Gastroesophageal sphincter (tissue), 4 donors: ENCODE results near the gene PRKD1. TPM values are rescaled to one million over a fixed set of nuclear protein-coding genes. Genes with fewer than 3 reads are reported as not detected.

Experiments
- ATAC-seq: fragments of 150-250 bp; one replicate; pipeline ENCODE4 v1.9.1; 2016; ENCODE audit warnings: mild to moderate bottlenecking, moderate library complexity
- H3K27ac ChIP-seq, 4 donors: fragments of 200-600 bp; sonication (generic) in 3 of 4; 1 replicate in 3 of 4; 2 replicates in 1 of 4; pipeline ENCODE4 v1.5.1; 2016 to 2019
- H3K27me3 ChIP-seq: fragments of 200-600 bp; sonication (generic); one replicate; pipeline ENCODE4 v1.5.1; 2019
- H3K36me3 ChIP-seq, 2 donors: fragments of 200-600 bp; sonication (generic); one replicate each; pipeline ENCODE4 v1.5.1; 2019; ENCODE audit warnings: control low read depth in 1 of 2
- H3K4me1 ChIP-seq, 3 donors: fragments of 200-600 bp; sonication (generic); 1 replicate in 2 of 3; 2 replicates in 1 of 3; pipeline ENCODE4 v1.5.1; 2016 to 2019; ENCODE audit warnings: control low read depth in 2 of 3
- H3K4me3 ChIP-seq, 2 donors: fragments of 200-600 bp; sonication (generic); one replicate each; pipeline ENCODE4 v1.5.1; 2019; ENCODE audit warnings: mild to moderate bottlenecking in 1 of 2, moderate library complexity in 1 of 2
- H3K9me3 ChIP-seq, 3 donors: fragments of 200-600 bp; sonication (generic); one replicate each; pipeline ENCODE4 v1.5.1; 2017 to 2019; ENCODE audit warnings: control low read depth in 2 of 3
- CTCF ChIP-seq, 4 experiments: fragments of 200-600 bp in 2 of 4; fragments of 450-650 bp in 2 of 4; sonication (generic) in 1 of 4; IDR thresholded peaks; one replicate each; pipeline ENCODE4 v1.5.1; 2017 to 2019; ENCODE audit warnings: antibody characterized with exemption in 4 of 4, mild to moderate bottlenecking in 2 of 4, moderate library complexity in 2 of 4
- EP300 ChIP-seq: sonication (generic); formaldehyde crosslinking; IDR thresholded peaks from one replicate; pipeline ENCODE4 v1.6.1; 2017; ENCODE audit warnings: antibody characterized with exemption, mild to moderate bottlenecking
- POLR2A ChIP-seq, 2 donors: fragments of 450-650 bp; IDR thresholded peaks; one replicate each; pipeline ENCODE4 v1.6.1; 2017; ENCODE audit warnings: antibody characterized with exemption in 2 of 2, mild to moderate bottlenecking in 2 of 2, moderate library complexity in 1 of 2
- POLR2AphosphoS5 ChIP-seq: sonication (generic); formaldehyde crosslinking; IDR thresholded peaks from one replicate; pipeline ENCODE4 v1.6.1; 2017; ENCODE audit warnings: antibody characterized with exemption
- WGBS, 2 donors: methylation state at CpG; one replicate each; pipeline ENCODE4 v1.1.5; 2018; ENCODE audit warnings: low coverage in 1 of 2; 5-methylcytosine and 5-hydroxymethylcytosine counted together
- total RNA-seq, 4 donors: library from RNA; depleted of rRNA; stranded (reverse); fragments of >200 nt; gene quantifications; one replicate each; pipeline ENCODE4 v1.1.0, GENCODE V29; 2016

PRKD1 gene
- total RNA-seq, 4 donors from 2014 or later, result 11.9 to 14.3 (median 12.6) TPM

- no peak for TF ChIP-seq POLR2A (IDR thresholded peaks at IDR 0.05)
- peak; percentile 57 for TF ChIP-seq POLR2AphosphoS5
- Histone ChIP-seq H3K27me3 (no peaks in the 10 kb centered on the region), H3K36me3 (peaks cover 0 to 14% of the 10 kb centered on the region in 2 donors), H3K4me1 (no peaks in the 10 kb centered on the region), H3K9me3 (no peaks in the 10 kb centered on the region), H3K4me3 (no peak overlapping the region), H3K27ac (peak overlapping the region in 2 of 4 donors; percentile 9 to 31)
- WGBS, 2 donors, result 69 to 79% methylated on average over 6 to 7 of the region's 7 CpGs
- ATAC-seq, result peak; percentile 53
These were observed 264.3 kb downstream of the PRKD1 start for GRCh38 chr14:29663281-29663801.

GRCh38 chr14:29654901-29655550, 272.6 kb downstream of the PRKD1 start:
- Histone ChIP-seq H3K4me1 (peaks cover 0 to 18% (median 3%) of the 10 kb centered on the region in 3 donors), H3K27ac (peak overlapping the region in 1 of 4 donors; percentile 9), H3K27me3 (no peaks in the 10 kb centered on the region), H3K4me3 (no peak overlapping the region), H3K36me3 (peaks cover 0 to 5% of the 10 kb centered on the region in 2 donors), H3K9me3 (no peaks in the 10 kb centered on the region)
- peak; percentile 48 for ATAC-seq
- WGBS, 2 donors, result 19 to 39% methylated on average over 4 of the region's 4 CpGs
- TF ChIP-seq CTCF (IDR thresholded peaks at IDR 0.05), result no peak
- no peak for TF ChIP-seq POLR2AphosphoS5
- no peak for TF ChIP-seq POLR2A (IDR thresholded peaks at IDR 0.05)
- no peak for TF ChIP-seq EP300

- peaks cover 0 to 8% (median 0%) of the 10 kb centered on the region in 3 donors for H3K9me3 ChIP-seq
- ATAC-seq, result no peak
- H3K4me1 ChIP-seq, result peaks cover 0 to 18% (median 3%) of the 10 kb centered on the region in 3 donors
- peaks cover 0 to 8% of the 10 kb centered on the region in 2 donors for H3K36me3 ChIP-seq
- no peaks in the 10 kb centered on the region for H3K27me3 ChIP-seq
- H3K27ac ChIP-seq, result no peak overlapping the region
- H3K4me3 ChIP-seq, result no peak overlapping the region
- TF ChIP-seq POLR2AphosphoS5, result no peak
- no peak for TF ChIP-seq CTCF (IDR thresholded peaks at IDR 0.05)
- no peak for TF ChIP-seq EP300
- no peak for TF ChIP-seq POLR2A (IDR thresholded peaks at IDR 0.05)
These were observed 274.3 kb downstream of the PRKD1 start for GRCh38 chr14:29653303-29653702.

GRCh38 chr14:29652571-29652970, 275.1 kb downstream of the PRKD1 start:
- Histone ChIP-seq H3K9me3 (peaks cover 0 to 15% (median 0%) of the 10 kb centered on the region in 3 donors), H3K27ac (no peak overlapping the region), H3K4me3 (no peak overlapping the region), H3K27me3 (no peaks in the 10 kb centered on the region), H3K36me3 (peaks cover 0 to 8% of the 10 kb centered on the region in 2 donors), H3K4me1 (peaks cover 0 to 18% (median 3%) of the 10 kb centered on the region in 3 donors)
- TF ChIP-seq POLR2A (IDR thresholded peaks at IDR 0.05), result no peak
- no peak for TF ChIP-seq EP300
- no peak for TF ChIP-seq POLR2AphosphoS5
- TF ChIP-seq CTCF (IDR thresholded peaks at IDR 0.05), result no peak
- ATAC-seq, result no peak

GRCh38 chr14:29650554-29651269, 276.9 kb downstream of the PRKD1 start:
- Histone ChIP-seq H3K27me3 (no peaks in the 10 kb centered on the region), H3K9me3 (peaks cover 0 to 17% (median 0%) of the 10 kb centered on the region in 3 donors), H3K36me3 (peaks cover 0 to 8% of the 10 kb centered on the region in 2 donors), H3K27ac (no peak overlapping the region), H3K4me3 (no peak overlapping the region), H3K4me1 (peaks cover 0 to 16% (median 3%) of the 10 kb centered on the region in 3 donors)
- 76 to 85% methylated on average over 4 of the region's 4 CpGs for WGBS, 2 donors
- TF ChIP-seq CTCF (IDR thresholded peaks at IDR 0.05), result no peak
- TF ChIP-seq POLR2AphosphoS5, result no peak
- TF ChIP-seq POLR2A (IDR thresholded peaks at IDR 0.05), result no peak
- TF ChIP-seq EP300, result no peak
- ATAC-seq, result no peak
